ENCODE data around the gene RRP1. TPM values are rescaled to one million over a fixed set of nuclear protein-coding genes. Genes with fewer than 3 reads are reported as not detected.

Gene RRP1
- total RNA-seq, 1 experiment from 2014 or later = 76.7 TPM

DNA sequence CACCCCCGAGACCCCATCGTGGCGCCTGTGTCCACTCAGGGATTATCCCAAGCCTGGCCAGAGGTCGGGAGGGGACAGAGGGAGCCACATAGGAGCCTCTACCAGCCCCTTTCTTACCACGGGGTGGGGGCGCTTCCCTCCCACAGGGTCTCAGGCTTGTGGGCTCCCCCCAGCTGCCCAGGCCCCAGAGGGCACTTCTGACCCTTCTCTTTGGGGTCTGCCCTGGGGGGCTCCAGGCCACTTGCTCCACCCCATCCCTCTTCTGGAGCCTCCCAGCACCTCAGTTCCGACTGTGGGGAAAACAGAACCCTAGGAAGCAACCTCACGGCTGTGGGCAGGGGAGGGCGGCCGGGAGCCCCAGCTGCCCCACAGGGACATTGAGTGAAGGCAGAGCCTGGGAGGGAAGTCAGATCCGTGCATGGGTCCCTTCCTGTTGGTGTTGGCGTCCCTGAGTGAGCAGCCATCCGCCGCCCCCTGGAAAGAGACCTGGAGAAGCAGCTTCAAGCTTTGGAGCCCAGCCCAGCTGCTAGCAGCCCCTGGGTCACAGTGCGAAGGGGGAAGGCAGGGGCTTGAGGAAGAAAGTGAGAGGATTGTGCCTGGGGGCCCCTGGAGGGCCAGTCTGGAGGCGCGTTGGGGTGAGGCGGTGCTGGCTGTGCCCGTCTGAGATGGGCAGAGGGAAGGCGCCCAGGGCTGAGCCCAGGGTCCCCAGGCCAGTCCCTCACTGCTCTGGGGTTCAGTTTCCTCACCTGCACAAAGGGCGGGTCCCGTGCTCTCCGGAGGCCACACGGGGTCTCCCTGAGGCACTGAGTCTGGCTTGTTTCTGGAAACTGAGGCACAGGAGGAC lies 22.1 kb downstream of the RRP1 start:
- no peak overlapping the region for H3K4ac ChIP-seq (ENCODE audit: low read depth, low read length)
- Mint-ChIP-seq H3K4me3 (no peak overlapping the region; a peak in 1 of 5 replicates), H3K27me3 (ENCODE audit: low read depth) (no peaks in the 10 kb centered on the region), H3K9me3 (no peaks in the 10 kb centered on the region), H3K4me1 (peaks cover 12 to 24% of the 10 kb centered on the region in 2 experiments), H3K27ac (no peak overlapping the region; a peak in 1 of 7 replicates), H3K36me3 (ENCODE audit: insufficient read depth in 1 of 3, low read depth in 3 of 3) (peaks cover 0 to 3% (median 0%) of the 10 kb centered on the region in 3 experiments; a peak in 2 of 7 replicates)
- H3T11ph ChIP-seq (ENCODE audit: low read length) = no peak overlapping the region
- no peaks in the 10 kb centered on the region for H3K79me2 ChIP-seq (ENCODE audit: insufficient read depth, low read length)
- no peak overlapping the region for H3K4me2 ChIP-seq (ENCODE audit: insufficient read depth, insufficient read length, low read length)
- no peak overlapping the region for H2BK12ac ChIP-seq (ENCODE audit: insufficient read length, low read depth, low read length)
- H2BK20ac ChIP-seq (ENCODE audit: low read depth, low read length, poor library complexity, severe bottlenecking) = no peak overlapping the region
- DNase-seq = no peak
- no peak overlapping the region for H3K56ac ChIP-seq (ENCODE audit: insufficient read length, low read depth, low read length)
- TF ChIP-seq, protein P1, sequence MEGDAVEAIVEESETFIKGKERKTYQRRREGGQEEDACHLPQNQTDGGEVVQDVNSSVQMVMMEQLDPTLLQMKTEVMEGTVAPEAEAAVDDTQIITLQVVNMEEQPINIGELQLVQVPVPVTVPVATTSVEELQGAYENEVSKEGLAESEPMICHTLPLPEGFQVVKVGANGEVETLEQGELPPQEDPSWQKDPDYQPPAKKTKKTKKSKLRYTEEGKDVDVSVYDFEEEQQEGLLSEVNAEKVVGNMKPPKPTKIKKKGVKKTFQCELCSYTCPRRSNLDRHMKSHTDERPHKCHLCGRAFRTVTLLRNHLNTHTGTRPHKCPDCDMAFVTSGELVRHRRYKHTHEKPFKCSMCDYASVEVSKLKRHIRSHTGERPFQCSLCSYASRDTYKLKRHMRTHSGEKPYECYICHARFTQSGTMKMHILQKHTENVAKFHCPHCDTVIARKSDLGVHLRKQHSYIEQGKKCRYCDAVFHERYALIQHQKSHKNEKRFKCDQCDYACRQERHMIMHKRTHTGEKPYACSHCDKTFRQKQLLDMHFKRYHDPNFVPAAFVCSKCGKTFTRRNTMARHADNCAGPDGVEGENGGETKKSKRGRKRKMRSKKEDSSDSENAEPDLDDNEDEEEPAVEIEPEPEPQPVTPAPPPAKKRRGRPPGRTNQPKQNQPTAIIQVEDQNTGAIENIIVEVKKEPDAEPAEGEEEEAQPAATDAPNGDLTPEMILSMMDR (conservative IDR thresholded peaks at IDR 0.05) = no peak
- H2BK120ac ChIP-seq (ENCODE audit: low read depth, low read length, poor library complexity, severe bottlenecking) = no peak overlapping the region
- H3K18ac ChIP-seq (ENCODE audit: insufficient read length, low read depth, low read length) = no peak overlapping the region
- no peak overlapping the region for H4K5ac ChIP-seq (ENCODE audit: insufficient read length, low read depth, low read length)
- no peaks in the 10 kb centered on the region for H3K23me2 ChIP-seq (ENCODE audit: insufficient read length, low read depth, low read length, poor library complexity, severe bottlenecking)
- no peak overlapping the region for H3K23ac ChIP-seq (ENCODE audit: insufficient read length, low read depth, low read length)
- no peaks in the 10 kb centered on the region for H3K27me3 ChIP-seq (ENCODE audit: insufficient read depth, low read length)
- WGBS (ENCODE audit: extremely low coverage, insufficient read length, low lambda C conversion rate) = no CpG with 5 or more reads among the region's 24 CpGs
- no peak overlapping the region for H2BK15ac ChIP-seq (ENCODE audit: low read depth, low read length)
- H2AK5ac ChIP-seq (ENCODE audit: insufficient read length, low read length) = no peak overlapping the region
- H3K9me3 ChIP-seq (ENCODE audit: control insufficient read depth, low read depth, low read length) = no peaks in the 10 kb centered on the region
- H3K4me1 ChIP-seq (ENCODE audit: insufficient read depth, low read length) = no peaks in the 10 kb centered on the region
- no peak overlapping the region for H4K91ac ChIP-seq (ENCODE audit: insufficient read length, low read depth, low read length)
- no peak overlapping the region for H4K8ac ChIP-seq (replicated peaks; ENCODE audit: insufficient read length, low read depth, low read length)
- no peak overlapping the region for H3K9ac ChIP-seq (ENCODE audit: extremely low read depth, insufficient read length, low read length)
- no peak overlapping the region for H2AFZ ChIP-seq (ENCODE audit: low read length)
- H3K27ac ChIP-seq (ENCODE audit: insufficient read length, low read depth, low read length) = no peak overlapping the region
- H3K14ac ChIP-seq (ENCODE audit: insufficient read depth, low read length) = no peak overlapping the region
- H3K79me1 ChIP-seq (ENCODE audit: insufficient read depth, low read depth, low read length, poor library complexity, severe bottlenecking) = no peaks in the 10 kb centered on the region
- no peaks in the 10 kb centered on the region for H4K20me1 ChIP-seq (ENCODE audit: control insufficient read depth, insufficient read depth, insufficient read length)
- no peak overlapping the region for H2BK5ac ChIP-seq (ENCODE audit: insufficient read length, low read length)

Measured in H9 (cell line).